GM12865 (cell line): ENCODE data around the gene OR10C1.

Experiments
- DNase-seq: peaks from one replicate; pipeline ENCODE4 v3.0.0; 2010; ENCODE audit warnings: low read depth
- H3K4me3 ChIP-seq: 2 replicates; pipeline ENCODE4 v1.5.1; 2011; ENCODE audit warnings: mild to moderate bottlenecking, low read depth, low read length, control low read depth
- CTCF ChIP-seq: IDR thresholded peaks from 2 replicates; pipeline ENCODE4 v1.5.1; 2011; ENCODE audit warnings: low read length, control low read depth, low read depth, inconsistent platforms; ENCODE audit not compliant: insufficient read depth; ENCODE audit errors: missing control alignments

OR10C1 gene

GRCh38 chr6:29456971-29457370, 17.9 kb downstream of the OR10C1 start, which contains the start of the genes OR11A1 and OR2H1:
TSS of gene OR11A1 (minus strand) at chr6:29457071. CDS start at chr6:29427641, 29,430 bp downstream.
TSS of gene OR2H1 (plus strand) at chr6:29457155. CDS start at chr6:29461770, 4,615 bp downstream.
- no peak within 1 kb of the TSS for H3K4me3 ChIP-seq
- no peak for TF ChIP-seq CTCF
- no peak for DNase-seq

- H3K4me3 ChIP-seq = no peak overlapping the region
- no peak for TF ChIP-seq CTCF
- no peak for DNase-seq
These were observed 22.1 kb downstream of the OR10C1 start for GRCh38 chr6:29461021-29461814.

- DNase-seq = no peak
- no peak for TF ChIP-seq CTCF
- no peak overlapping the region for H3K4me3 ChIP-seq
These were observed 22.9 kb downstream of the OR10C1 start for GRCh38 chr6:29462022-29462421.

- TF ChIP-seq CTCF = no peak
- H3K4me3 ChIP-seq = no peak overlapping the region
- DNase-seq = no peak
These were observed 26.2 kb downstream of the OR10C1 start for GRCh38 chr6:29465279-29465678.

GRCh38 chr6:29465801-29466200, 26.7 kb downstream of the OR10C1 start:
- H3K4me3 ChIP-seq = no peak overlapping the region
- DNase-seq = no peak
- no peak for TF ChIP-seq CTCF

GRCh38 chr6:29466241-29466640, 27.1 kb downstream of the OR10C1 start:
- TF ChIP-seq CTCF = no peak

GRCh38 chr6:29474996-29475395, 35.9 kb downstream of the OR10C1 start:
- H3K4me3 ChIP-seq = no peak overlapping the region
- no peak for DNase-seq
- no peak for TF ChIP-seq CTCF

More at GRCh38 chr6:29466241-29466640, 27.1 kb downstream of the OR10C1 start:
- H3K4me3 ChIP-seq = no peak overlapping the region
- DNase-seq = no peak
